MCF 10A (cell line): ENCODE measurements around the gene SULT1B1. TPM values are rescaled to one million over a fixed set of nuclear protein-coding genes. Genes with fewer than 3 reads are reported as not detected.
A peak's percentile ranks its signal among the peaks of the same experiment; 100 is the strongest.
"Not testable (repeated sequence)": the region's sequence is repeated elsewhere in the genome, so short reads cannot be mapped to it uniquely, and the experiment has no call there.

Experiments
- BruUV-seq: library from RNA; stranded (reverse); fragments of 400-500 nt; replicated peaks from 2 replicates; lab custom pipeline; 2021; lab: Mats Ljungman, UMichigan
- CTCF ChIA-PET: fragments of 300-600 bp; sonication (Branson Sonifier 250); formaldehyde crosslinking; extraction: SDS; loops from one replicate; lab custom pipeline; 2021; ENCODE audit warnings: antibody characterized with exemption, inconsistent platforms; lab: Yijun Ruan, JAX
- POLR2A ChIA-PET: fragments of 300-600, 350-650 bp; sonication (Branson Sonifier 250); formaldehyde crosslinking; extraction: SDS; loops from one replicate; lab custom pipeline; 2020; ENCODE audit warnings: antibody characterized with exemption, inconsistent platforms; lab: Yijun Ruan, JAX
- DNase-seq: peaks from one replicate; pipeline ENCODE4 v3.0.0-alpha.2; 2018; ENCODE audit not compliant: unreplicated experiment
- H3K27ac Mint-ChIP-seq: one replicate; pipeline ENCODE4 v1.8.0; 2022; ENCODE audit warnings: mild to moderate bottlenecking, low read depth, mixed read lengths; ENCODE audit not compliant: unreplicated experiment
- H3K27me3 Mint-ChIP-seq: one replicate; pipeline ENCODE4 v1.8.0; 2022; ENCODE audit warnings: mixed read lengths; ENCODE audit not compliant: insufficient read depth, unreplicated experiment
- H3K36me3 Mint-ChIP-seq: one replicate; pipeline ENCODE4 v1.8.0; 2022; ENCODE audit warnings: mild to moderate bottlenecking, moderate library complexity, mixed read lengths; ENCODE audit not compliant: insufficient read depth, unreplicated experiment
- H3K4me1 Mint-ChIP-seq: one replicate; pipeline ENCODE4 v1.8.0; 2022; ENCODE audit warnings: mixed read lengths; ENCODE audit not compliant: insufficient read depth, unreplicated experiment
- H3K4me3 Mint-ChIP-seq: one replicate; pipeline ENCODE4 v1.8.0; 2022; ENCODE audit warnings: mild to moderate bottlenecking, moderate library complexity, mixed read lengths; ENCODE audit not compliant: unreplicated experiment
- H3K9me3 Mint-ChIP-seq: one replicate; pipeline ENCODE4 v1.8.0; 2022; ENCODE audit warnings: mixed read lengths; ENCODE audit not compliant: unreplicated experiment
- intact Hi-C: fragments of 100-400 bp; cut with micrococcal nuclease; formaldehyde crosslinking; loops from 2 replicates; pipeline ENCODE4 v1.14.1; 2022
- total RNA-seq: library from RNA; stranded (reverse); gene quantifications from 2 replicates; pipeline ENCODE4 v1.2.3, GENCODE V29; 2022
- TF ChIP-seq, protein P1 (sequence below): fragments of 200-600 bp; IDR thresholded peaks from one replicate; pipeline ENCODE4 v1.8.0; 2022; ENCODE audit warnings: antibody characterized with exemption, mild to moderate bottlenecking; ENCODE audit not compliant: unreplicated experiment

The SULT1B1 gene
- total RNA-seq, 1 experiment from 2014 or later: 0.21 TPM

GRCh38 chr4:69773484-69773883 lies 13.1 kb upstream of the SULT1B1 start:
- Mint-ChIP-seq H3K4me3 (no peak overlapping the region), H3K36me3 (no peaks in the 10 kb centered on the region), H3K9me3 (no peaks in the 10 kb centered on the region), H3K4me1 (no peaks in the 10 kb centered on the region), H3K27ac (no peak overlapping the region), H3K27me3 (no peaks in the 10 kb centered on the region)
- POLR2A ChIA-PET: no interaction called here
- CTCF ChIA-PET: no interaction called here
- no TSS peak for BruUV-seq
- TF ChIP-seq, protein P1, sequence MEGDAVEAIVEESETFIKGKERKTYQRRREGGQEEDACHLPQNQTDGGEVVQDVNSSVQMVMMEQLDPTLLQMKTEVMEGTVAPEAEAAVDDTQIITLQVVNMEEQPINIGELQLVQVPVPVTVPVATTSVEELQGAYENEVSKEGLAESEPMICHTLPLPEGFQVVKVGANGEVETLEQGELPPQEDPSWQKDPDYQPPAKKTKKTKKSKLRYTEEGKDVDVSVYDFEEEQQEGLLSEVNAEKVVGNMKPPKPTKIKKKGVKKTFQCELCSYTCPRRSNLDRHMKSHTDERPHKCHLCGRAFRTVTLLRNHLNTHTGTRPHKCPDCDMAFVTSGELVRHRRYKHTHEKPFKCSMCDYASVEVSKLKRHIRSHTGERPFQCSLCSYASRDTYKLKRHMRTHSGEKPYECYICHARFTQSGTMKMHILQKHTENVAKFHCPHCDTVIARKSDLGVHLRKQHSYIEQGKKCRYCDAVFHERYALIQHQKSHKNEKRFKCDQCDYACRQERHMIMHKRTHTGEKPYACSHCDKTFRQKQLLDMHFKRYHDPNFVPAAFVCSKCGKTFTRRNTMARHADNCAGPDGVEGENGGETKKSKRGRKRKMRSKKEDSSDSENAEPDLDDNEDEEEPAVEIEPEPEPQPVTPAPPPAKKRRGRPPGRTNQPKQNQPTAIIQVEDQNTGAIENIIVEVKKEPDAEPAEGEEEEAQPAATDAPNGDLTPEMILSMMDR: no peak
- intact Hi-C loops: no loop called here
- DNase-seq: no peak

DNA sequence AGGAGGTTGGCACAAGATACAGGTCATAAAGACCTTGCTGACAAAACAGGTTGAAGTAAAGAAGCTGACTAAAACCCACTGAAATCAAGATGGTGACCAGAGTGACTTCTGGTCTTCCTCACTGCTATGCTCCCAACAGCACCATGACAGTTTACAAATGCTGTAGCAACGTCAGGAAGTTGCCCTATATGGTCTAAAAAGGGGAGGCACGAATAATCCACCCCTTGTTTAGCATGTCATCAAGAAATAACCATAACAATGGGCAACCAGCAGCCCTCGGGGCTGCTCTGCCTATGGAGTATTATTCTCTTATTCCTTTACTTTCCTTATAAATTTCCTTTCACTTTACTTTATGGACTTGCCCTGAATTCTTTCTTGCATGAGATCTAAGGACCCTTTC lies 8.1 kb upstream of the SULT1B1 start:
- H3K4me1 Mint-ChIP-seq, CTCF ChIA-PET, BruUV-seq, DNase-seq, H3K36me3 Mint-ChIP-seq, intact Hi-C loops, H3K9me3 Mint-ChIP-seq, H3K27me3 Mint-ChIP-seq, H3K4me3 Mint-ChIP-seq, H3K27ac Mint-ChIP-seq: not testable (repeated sequence)
- POLR2A ChIA-PET: interaction anchor here (0.8 kb wide), 1 partner anchor 8 kb away, joined by 3 read pairs; the partner anchor contains the start of gene SULT1B1

- Mint-ChIP-seq H3K4me1 (peaks cover 12% of the 10 kb centered on the region), H3K27me3 (no peaks in the 10 kb centered on the region), H3K9me3 (no peaks in the 10 kb centered on the region), H3K27ac (no peak overlapping the region), H3K4me3 (no peak overlapping the region), H3K36me3 (no peaks in the 10 kb centered on the region)
- ChIA-PET POLR2A (interaction anchor here (0.6 to 1.8 kb wide), 4 partner anchors 10 to 99 kb away, joined by 3 to 7 read pairs (median 3); no protein-coding TSS in a partner anchor), CTCF (interaction anchor here (0.8 kb wide), 1 partner anchor 58 kb away, joined by 4 read pairs; no protein-coding TSS in a partner anchor)
- no TSS peak for BruUV-seq
- intact Hi-C loops: no loop called here
- no peak for DNase-seq
- TF ChIP-seq, protein P1: no peak
Measured at GRCh38 chr4:69765751-69766150, 5.3 kb upstream of the SULT1B1 start.

GRCh38 chr4:69764311-69764710 lies 3.9 kb upstream of the SULT1B1 start:
- ChIA-PET CTCF (interaction anchor here (0.9 to 1.4 kb wide), 3 partner anchors 12 to 1420 kb away, joined by 3 to 4 read pairs (median 3); no protein-coding TSS in a partner anchor), POLR2A (interaction anchor here (1.5 to 1.8 kb wide), 3 partner anchors 12 to 50 kb away, joined by 3 to 6 read pairs (median 5); no protein-coding TSS in a partner anchor)
- no peak overlapping the region for H3K4me3 Mint-ChIP-seq
- intact Hi-C loops: no loop called here
- peak overlapping the region; percentile 39 for H3K27ac Mint-ChIP-seq
- DNase-seq: peak; percentile 23
- no TSS peak for BruUV-seq
- peaks cover 19% of the 10 kb centered on the region for H3K4me1 Mint-ChIP-seq
- TF ChIP-seq, protein P1: no peak
- H3K9me3 Mint-ChIP-seq: peaks cover 1% of the 10 kb centered on the region
- H3K27me3 Mint-ChIP-seq: no peaks in the 10 kb centered on the region
- no peaks in the 10 kb centered on the region for H3K36me3 Mint-ChIP-seq
